ENCODE measurements around the gene INPP4A.

DNA sequence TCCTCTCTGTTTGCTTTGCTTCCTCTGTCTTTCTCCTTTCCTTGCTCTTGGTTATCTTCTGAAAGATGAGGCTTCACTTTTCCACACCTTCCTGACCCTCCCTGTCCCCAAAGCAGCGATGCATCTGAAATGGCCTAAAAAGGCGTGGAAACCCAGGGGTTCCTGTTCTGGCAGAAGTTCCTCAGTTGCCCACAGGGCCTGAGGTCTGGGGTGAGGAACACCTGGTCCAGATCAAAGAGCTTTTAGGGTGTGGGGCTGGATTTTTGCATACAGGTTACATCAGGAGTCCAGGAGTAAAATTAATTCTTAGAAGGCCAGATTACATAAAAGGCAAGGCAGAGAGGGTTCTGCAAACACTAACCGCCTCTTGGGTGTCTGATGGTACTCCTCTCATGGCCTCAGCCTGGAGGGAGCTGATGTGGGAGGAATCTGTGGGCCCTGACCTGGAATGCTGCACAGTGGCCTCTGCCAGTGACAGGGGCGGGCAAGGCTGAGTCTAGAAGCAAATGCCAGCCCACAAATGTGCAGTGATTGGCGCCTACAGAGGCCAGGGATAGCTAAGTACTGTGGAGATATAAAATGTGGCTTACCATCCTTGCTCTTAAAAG, 41.8 kb downstream of the INPP4A start:
- TF ChIP-seq, protein P1, sequence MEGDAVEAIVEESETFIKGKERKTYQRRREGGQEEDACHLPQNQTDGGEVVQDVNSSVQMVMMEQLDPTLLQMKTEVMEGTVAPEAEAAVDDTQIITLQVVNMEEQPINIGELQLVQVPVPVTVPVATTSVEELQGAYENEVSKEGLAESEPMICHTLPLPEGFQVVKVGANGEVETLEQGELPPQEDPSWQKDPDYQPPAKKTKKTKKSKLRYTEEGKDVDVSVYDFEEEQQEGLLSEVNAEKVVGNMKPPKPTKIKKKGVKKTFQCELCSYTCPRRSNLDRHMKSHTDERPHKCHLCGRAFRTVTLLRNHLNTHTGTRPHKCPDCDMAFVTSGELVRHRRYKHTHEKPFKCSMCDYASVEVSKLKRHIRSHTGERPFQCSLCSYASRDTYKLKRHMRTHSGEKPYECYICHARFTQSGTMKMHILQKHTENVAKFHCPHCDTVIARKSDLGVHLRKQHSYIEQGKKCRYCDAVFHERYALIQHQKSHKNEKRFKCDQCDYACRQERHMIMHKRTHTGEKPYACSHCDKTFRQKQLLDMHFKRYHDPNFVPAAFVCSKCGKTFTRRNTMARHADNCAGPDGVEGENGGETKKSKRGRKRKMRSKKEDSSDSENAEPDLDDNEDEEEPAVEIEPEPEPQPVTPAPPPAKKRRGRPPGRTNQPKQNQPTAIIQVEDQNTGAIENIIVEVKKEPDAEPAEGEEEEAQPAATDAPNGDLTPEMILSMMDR (IDR thresholded peaks at IDR 0.05), result no peak
- TF ChIP-seq POLR2A (IDR thresholded peaks at IDR 0.05) (no peak), EP300 (IDR thresholded peaks at IDR 0.05) (no peak), POLR2AphosphoS5 (IDR thresholded peaks at IDR 0.05) (no peak)

All from sigmoid colon (tissue), 4 donors.